Lower leg skin (tissue), 3 donors: ENCODE results near the gene MYO1B.

Experiments
- CTCF ChIP-seq, 3 donors: fragments of 450-650 bp; IDR thresholded peaks; one replicate each; pipeline ENCODE4 v1.5.1; 2016; ENCODE audit warnings: antibody characterized with exemption in 3 of 3, mild to moderate bottlenecking in 3 of 3, moderate library complexity in 2 of 3
- POLR2A ChIP-seq, 2 donors: fragments of 450-650 bp; IDR thresholded peaks; one replicate each; pipeline ENCODE4 v1.6.1; 2016 to 2017; ENCODE audit warnings: antibody characterized with exemption in 2 of 2, mild to moderate bottlenecking in 1 of 2, moderate library complexity in 1 of 2

DNA sequence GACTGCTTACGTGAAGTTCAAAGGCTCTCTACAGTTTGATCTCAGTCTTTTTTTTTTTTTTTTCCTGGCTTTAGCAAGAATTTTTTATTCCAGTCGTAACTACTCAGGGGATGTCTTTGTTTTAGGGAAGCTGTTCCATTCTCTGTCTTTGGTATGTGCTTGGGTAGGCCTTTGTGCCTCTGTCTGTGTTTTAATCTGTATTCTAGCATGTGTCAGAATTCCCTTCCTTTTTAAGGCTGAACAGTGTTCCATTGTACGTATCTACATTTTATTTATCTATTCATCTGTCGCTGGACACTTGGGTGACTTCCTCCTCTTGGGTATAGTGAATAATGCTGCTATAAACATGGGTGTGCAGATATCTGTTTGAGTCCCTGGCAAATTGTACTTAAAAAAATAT lies 42.6 kb downstream of the MYO1B start:
- TF ChIP-seq POLR2A (IDR thresholded peaks at IDR 0.05), result no peak
- TF ChIP-seq CTCF (IDR thresholded peaks at IDR 0.05), result no peak
